ENCODE data around the gene SNX30. TPM values are rescaled to one million over a fixed set of nuclear protein-coding genes. Genes with fewer than 3 reads are reported as not detected.

SNX30 gene
- total and polyA plus RNA-seq, 3 experiments from 2014 or later: 3.3 to 3.9 (median 3.7) TPM

- Histone ChIP-seq H3K4me1 (ENCODE audit: insufficient read depth, low read length) (peaks cover 7% of the 10 kb centered on the region), H3K9me3 (ENCODE audit: low read length) (no peaks in the 10 kb centered on the region), H3K4me3 (ENCODE audit: low read length) (no peak overlapping the region), H3K27me3 (ENCODE audit: insufficient read depth, low read length, poor library complexity, severe bottlenecking) (no peaks in the 10 kb centered on the region), H3K36me3 (ENCODE audit: insufficient read depth, low read length) (no peaks in the 10 kb centered on the region), H3K27ac (ENCODE audit: low read depth, low read length) (no peak overlapping the region)
- Mint-ChIP-seq H3K27me3 (no peaks in the 10 kb centered on the region), H3K4me1 (peaks cover 50 to 64% (median 62%) of the 10 kb centered on the region in 3 donors), H3K36me3 (peaks cover 4 to 10% (median 10%) of the 10 kb centered on the region in 3 donors), H3K4me3 (peak overlapping the region in 1 of 7 donors; percentile 36), H3K27ac (no peak overlapping the region), H3K9me3 (peaks cover 4 to 9% (median 7%) of the 10 kb centered on the region in 5 donors)
- ChIA-PET CTCF (no interaction called here), POLR2A (interaction anchor here (0.6 to 0.7 kb wide), 3 partner anchors 9 to 807 kb away, joined by 4 to 5 read pairs (median 4); no protein-coding TSS in a partner anchor)
- DNase-seq: no peak
Observed at GRCh38 chr9:112762726-112763518, 12.4 kb downstream of the SNX30 start.

GRCh38 chr9:112764344-112764743 lies 13.8 kb downstream of the SNX30 start:
- H3K27ac ChIP-seq (ENCODE audit: low read depth, low read length): no peak overlapping the region
- no peak overlapping the region for H3K4me3 ChIP-seq (ENCODE audit: low read length)
- Mint-ChIP-seq H3K27me3 (no peaks in the 10 kb centered on the region), H3K36me3 (peaks cover 5 to 14% (median 9%) of the 10 kb centered on the region in 3 donors), H3K4me1 (peaks cover 50 to 59% (median 58%) of the 10 kb centered on the region in 3 donors), H3K4me3 (no peak overlapping the region), H3K9me3 (peaks cover 4 to 9% (median 7%) of the 10 kb centered on the region in 5 donors), H3K27ac (peak overlapping the region in 4 of 8 donors; percentile 8 to 55 (median 26))
- H3K27me3 ChIP-seq (ENCODE audit: insufficient read depth, low read length, poor library complexity, severe bottlenecking): no peaks in the 10 kb centered on the region
- peaks cover 7% of the 10 kb centered on the region for H3K4me1 ChIP-seq (ENCODE audit: insufficient read depth, low read length)
- CTCF ChIA-PET: no interaction called here
- no peaks in the 10 kb centered on the region for H3K36me3 ChIP-seq (ENCODE audit: insufficient read depth, low read length)
- DNase-seq: no peak
- POLR2A ChIA-PET: no interaction called here
- H3K9me3 ChIP-seq (ENCODE audit: low read length): no peaks in the 10 kb centered on the region

GRCh38 chr9:112764837-112765236 lies 14.3 kb downstream of the SNX30 start:
- ChIA-PET POLR2A (no interaction called here), CTCF (no interaction called here)
- Histone ChIP-seq H3K4me1 (ENCODE audit: insufficient read depth, low read length) (peaks cover 4% of the 10 kb centered on the region), H3K4me3 (ENCODE audit: low read length) (no peak overlapping the region), H3K36me3 (ENCODE audit: insufficient read depth, low read length) (no peaks in the 10 kb centered on the region), H3K27ac (ENCODE audit: low read depth, low read length) (no peak overlapping the region), H3K27me3 (ENCODE audit: insufficient read depth, low read length, poor library complexity, severe bottlenecking) (no peaks in the 10 kb centered on the region), H3K9me3 (ENCODE audit: low read length) (no peaks in the 10 kb centered on the region)
- H3K4me3 Mint-ChIP-seq: no peak overlapping the region
- H3K4me1 Mint-ChIP-seq: peaks cover 51 to 61% (median 60%) of the 10 kb centered on the region in 3 donors
- H3K9me3 Mint-ChIP-seq: peaks cover 4 to 9% (median 7%) of the 10 kb centered on the region in 5 donors
- peaks cover 9 to 14% (median 14%) of the 10 kb centered on the region in 3 donors for H3K36me3 Mint-ChIP-seq
- peak overlapping the region in 1 of 8 donors; percentile 63 for H3K27ac Mint-ChIP-seq
- no peaks in the 10 kb centered on the region for H3K27me3 Mint-ChIP-seq
- DNase-seq: no peak

- Mint-ChIP-seq H3K36me3 (peaks cover 9 to 14% (median 14%) of the 10 kb centered on the region in 3 donors), H3K4me3 (no peak overlapping the region), H3K27ac (peak overlapping the region in 1 of 8 donors; percentile 62), H3K4me1 (peaks cover 47 to 59% (median 57%) of the 10 kb centered on the region in 3 donors), H3K27me3 (no peaks in the 10 kb centered on the region), H3K9me3 (peaks cover 4 to 9% (median 7%) of the 10 kb centered on the region in 5 donors)
- CTCF ChIA-PET: no interaction called here
- Histone ChIP-seq H3K27ac (ENCODE audit: low read depth, low read length) (no peak overlapping the region), H3K9me3 (ENCODE audit: low read length) (no peaks in the 10 kb centered on the region), H3K27me3 (ENCODE audit: insufficient read depth, low read length, poor library complexity, severe bottlenecking) (no peaks in the 10 kb centered on the region), H3K36me3 (ENCODE audit: insufficient read depth, low read length) (no peaks in the 10 kb centered on the region), H3K4me3 (ENCODE audit: low read length) (no peak overlapping the region), H3K4me1 (ENCODE audit: insufficient read depth, low read length) (no peaks in the 10 kb centered on the region)
- no peak for DNase-seq
- POLR2A ChIA-PET: no interaction called here
Observed at GRCh38 chr9:112765281-112765680, 14.7 kb downstream of the SNX30 start.

GRCh38 chr9:112771359-112772214 lies 21.0 kb downstream of the SNX30 start:
- CTCF ChIA-PET: no interaction called here

GRCh38 chr9:112772215-112772509 lies 21.6 kb downstream of the SNX30 start:
- Mint-ChIP-seq H3K4me1 (peaks cover 46 to 66% (median 61%) of the 10 kb centered on the region in 3 donors), H3K27me3 (no peaks in the 10 kb centered on the region), H3K4me3 (peak overlapping the region in 6 of 7 donors; percentile 15 to 76 (median 54)), H3K36me3 (peaks cover 7 to 9% (median 9%) of the 10 kb centered on the region in 3 donors), H3K9me3 (no peaks in the 10 kb centered on the region), H3K27ac (peak overlapping the region in 3 of 8 donors; percentile 40 to 81 (median 59))
- H3K9me3 ChIP-seq (ENCODE audit: low read length): no peaks in the 10 kb centered on the region
- H3K27ac ChIP-seq (ENCODE audit: low read depth, low read length): no peak overlapping the region
- no peak overlapping the region for H3K4me3 ChIP-seq (ENCODE audit: low read length)
- H3K36me3 ChIP-seq (ENCODE audit: insufficient read depth, low read length): no peaks in the 10 kb centered on the region
- ChIA-PET POLR2A (no interaction called here), CTCF (no interaction called here)
- no peak for DNase-seq
- H3K27me3 ChIP-seq (ENCODE audit: insufficient read depth, low read length, poor library complexity, severe bottlenecking): no peaks in the 10 kb centered on the region
- H3K4me1 ChIP-seq (ENCODE audit: insufficient read depth, low read length): peaks cover 10% of the 10 kb centered on the region

More at GRCh38 chr9:112771359-112772214, 21.0 kb downstream of the SNX30 start:
- no peaks in the 10 kb centered on the region for H3K36me3 ChIP-seq (ENCODE audit: insufficient read depth, low read length)
- no peaks in the 10 kb centered on the region for H3K9me3 ChIP-seq (ENCODE audit: low read length)
- no peak overlapping the region for H3K27ac ChIP-seq (ENCODE audit: low read depth, low read length)
- H3K27me3 ChIP-seq (ENCODE audit: insufficient read depth, low read length, poor library complexity, severe bottlenecking): no peaks in the 10 kb centered on the region
- H3K4me3 ChIP-seq (ENCODE audit: low read length): no peak overlapping the region
- DNase-seq: no peak
- peak overlapping the region in 6 of 7 donors; percentile 39 to 76 (median 60) for H3K4me3 Mint-ChIP-seq
- H3K9me3 Mint-ChIP-seq: peaks cover 0 to 2% (median 1%) of the 10 kb centered on the region in 5 donors
- peaks cover 9 to 10% (median 9%) of the 10 kb centered on the region in 3 donors for H3K36me3 Mint-ChIP-seq
- H3K27ac Mint-ChIP-seq: peak overlapping the region in 5 of 8 donors; percentile 6 to 81 (median 40)
- H3K27me3 Mint-ChIP-seq: no peaks in the 10 kb centered on the region
- peaks cover 10% of the 10 kb centered on the region for H3K4me1 ChIP-seq (ENCODE audit: insufficient read depth, low read length)
- POLR2A ChIA-PET: no interaction called here
- peaks cover 46 to 66% (median 61%) of the 10 kb centered on the region in 3 donors for H3K4me1 Mint-ChIP-seq

GRCh38 chr9:112772551-112772950 lies 22.0 kb downstream of the SNX30 start:
- H3K4me3 Mint-ChIP-seq: peak overlapping the region in 2 of 7 donors; percentile 16 to 76
- Histone ChIP-seq H3K4me1 (ENCODE audit: insufficient read depth, low read length) (peaks cover 10% of the 10 kb centered on the region), H3K4me3 (ENCODE audit: low read length) (no peak overlapping the region), H3K27ac (ENCODE audit: low read depth, low read length) (no peak overlapping the region), H3K36me3 (ENCODE audit: insufficient read depth, low read length) (no peaks in the 10 kb centered on the region), H3K9me3 (ENCODE audit: low read length) (no peaks in the 10 kb centered on the region), H3K27me3 (ENCODE audit: insufficient read depth, low read length, poor library complexity, severe bottlenecking) (no peaks in the 10 kb centered on the region)
- H3K36me3 Mint-ChIP-seq: peaks cover 7 to 9% (median 9%) of the 10 kb centered on the region in 3 donors
- ChIA-PET CTCF (interaction anchor here (0.9 kb wide), 1 partner anchor 20 kb away, joined by 3 read pairs; no protein-coding TSS in a partner anchor), POLR2A (no interaction called here)
- no peak for DNase-seq
- H3K4me1 Mint-ChIP-seq: peaks cover 46 to 66% (median 62%) of the 10 kb centered on the region in 3 donors
- H3K9me3 Mint-ChIP-seq: no peaks in the 10 kb centered on the region
- peak overlapping the region in 1 of 8 donors; percentile 40 for H3K27ac Mint-ChIP-seq
- no peaks in the 10 kb centered on the region for H3K27me3 Mint-ChIP-seq

Data from CD8-positive, alpha-beta memory T cell (primary cell).